Measurements from ENCODE around the gene FARS2. TPM values are rescaled to one million over a fixed set of nuclear protein-coding genes. Genes with fewer than 3 reads are reported as not detected.

The FARS2 gene
- total and polyA plus RNA-seq, 9 of the 15 experiments (the other 6 are each of a cell fraction or from before 2014, with no cell fraction given): 16.5 to 62.2 (median 27.0) TPM

GRCh38 chr6:5814901-5815300 is 553.6 kb downstream of the FARS2 start (continued):
- TF ChIP-seq ZNF407 (IDR thresholded peaks at IDR 0.05; ENCODE audit: low read depth) (no peak), BRD4 (IDR thresholded peaks at IDR 0.05) (no peak), NFE2 (IDR thresholded peaks at IDR 0.05; ENCODE audit: low read depth) (no peak), SLC30A9 (CRISPR knock-in tag; IDR thresholded peaks at IDR 0.05) (no peak)
